HepG2 (cell line): Measurements from ENCODE around the gene APEX2. TPM values are rescaled to one million over a fixed set of nuclear protein-coding genes. Genes with fewer than 3 reads are reported as not detected.

Experiments used
- ATAC-seq: fragments of 200-7000 bp; cut with Tn5 transposase; 3 replicates; pipeline ENCODE4 v1.9.1; 2020; ENCODE audit warnings: mild to moderate bottlenecking, moderate library complexity
- BruUV-seq: library from RNA; stranded (reverse); fragments of 400-500 nt; replicated peaks from 2 replicates; lab custom pipeline; 2021; lab: Mats Ljungman, UMichigan
- CTCF ChIA-PET: fragments of 300-600 bp; formaldehyde crosslinking; extraction: SDS; loops from one replicate; lab custom pipeline; 2021; ENCODE audit warnings: low total read pairs, inconsistent platforms, low intra/inter-chr PET ratio; lab: Yijun Ruan, JAX
- POLR2A ChIA-PET: fragments of 350-600 bp; sonication (Branson Sonifier 250); formaldehyde crosslinking; loops from one replicate; lab custom pipeline; 2020; ENCODE audit warnings: antibody characterized with exemption, inconsistent platforms; lab: Yijun Ruan, JAX
- DNase-seq: peaks from one replicate; pipeline ENCODE4 v3.0.0-alpha.2; 2015; ENCODE audit warnings: low spot score
- FAIRE-seq: peaks from 3 replicates; lab custom pipeline; 2011; peaks lifted over from hg19 to GRCh38; lab: Jason Lieb, UNC
- H2AFZ ChIP-seq: one replicate; pipeline ENCODE4 v1.6.1; 2011; ENCODE audit warnings: low read length, inconsistent platforms
- H3K27ac ChIP-seq: fragments of 300-600 bp; 3 replicates; pipeline ENCODE4 v1.8.0; 2011; ENCODE audit warnings: mixed run types, mild to moderate bottlenecking, mixed read lengths, low read length, inconsistent platforms; ENCODE audit not compliant: insufficient read depth; ENCODE audit errors: extremely low read length
- H3K27me3 ChIP-seq, 2 experiments: fragments of 200-600 bp in 1 of 2; 2 replicates in 1 of 2; 3 replicates in 1 of 2; pipeline versions ENCODE4 v1.6.0 to v1.8.0; 2011; ENCODE audit warnings: low read length in 2 of 2, mild to moderate bottlenecking in 2 of 2, moderate library complexity in 2 of 2, inconsistent platforms in 1 of 2; ENCODE audit not compliant: insufficient read depth in 2 of 2, control insufficient read depth in 1 of 2
- H3K36me3 ChIP-seq, 2 experiments: fragments of 200-600 bp in 1 of 2; replicated peaks in 1 of 2; 2 replicates in 1 of 2; 3 replicates in 1 of 2; pipeline versions ENCODE4 v1.5.1 to v1.8.0; 2011; ENCODE audit warnings: low read length in 2 of 2, inconsistent platforms in 1 of 2; ENCODE audit not compliant: insufficient read depth in 2 of 2, control insufficient read depth in 1 of 2
- H3K4me1 ChIP-seq: 2 replicates; pipeline ENCODE4 v1.5.1; 2012; ENCODE audit warnings: low read length, inconsistent platforms; ENCODE audit not compliant: insufficient read depth
- H3K4me2 ChIP-seq: 2 replicates; pipeline ENCODE4 v1.6.0; 2011; ENCODE audit warnings: low read depth, low read length, inconsistent platforms
- H3K4me3 ChIP-seq, 3 experiments: fragments of 200-600 bp in 1 of 3; sonication (generic), shearing (Covaris generic) in 1 of 3; replicated peaks in 1 of 3; 2 replicates each; pipeline ENCODE4 v1.5.1; 2011 to 2016; ENCODE audit warnings: low read length in 3 of 3, inconsistent platforms in 2 of 3, low read depth in 2 of 3, mild to moderate bottlenecking in 2 of 3, control low read depth in 1 of 3, mixed read lengths in 1 of 3; ENCODE audit not compliant: insufficient read depth in 1 of 3
- H3K79me2 ChIP-seq: one replicate; pipeline ENCODE4 v1.6.1; 2011; ENCODE audit warnings: low read length, inconsistent platforms; ENCODE audit not compliant: insufficient read depth
- H3K9ac ChIP-seq: 2 replicates; pipeline ENCODE4 v1.6.0; 2011; ENCODE audit warnings: mild to moderate bottlenecking, low read depth, low read length, inconsistent platforms; ENCODE audit not compliant: insufficient read depth
- H3K9me3 ChIP-seq: 2 replicates; pipeline ENCODE4 v1.5.1; 2012; ENCODE audit warnings: mild to moderate bottlenecking, low read length
- H4K20me1 ChIP-seq: 2 replicates; pipeline ENCODE4 v1.6.0; 2011; ENCODE audit warnings: inconsistent platforms, mild to moderate bottlenecking, low read length, moderate library complexity; ENCODE audit not compliant: insufficient read depth
- ASH2L ChIP-seq: fragments of 300-600, 200-600 bp; sonication (generic); IDR thresholded peaks from 2 replicates; pipeline ENCODE4 v1.7.0; 2017; ENCODE audit warnings: low read depth, mild to moderate bottlenecking, moderate library complexity, mixed read lengths, low read length; ENCODE audit not compliant: insufficient read length
- GMEB2 ChIP-seq: IDR thresholded peaks from 2 replicates; pipeline ENCODE4 v1.6.1; 2016; ENCODE audit warnings: missing biosample characterization, missing genetic modification reagents, low read depth
- HINFP ChIP-seq: sonication (generic); formaldehyde crosslinking; IDR thresholded peaks from 2 replicates; pipeline ENCODE4 v1.4.0; 2020; ENCODE audit warnings: low read depth, mild to moderate bottlenecking, missing genetic modification reagents
- NKX3-1 ChIP-seq: sonication (generic); formaldehyde crosslinking; IDR thresholded peaks from 2 replicates; pipeline ENCODE4 v1.5.0; 2020; ENCODE audit warnings: missing genetic modification reagents
- POGZ ChIP-seq: sonication (generic); formaldehyde crosslinking; IDR thresholded peaks from 2 replicates; pipeline ENCODE4 v1.4.0; 2020; ENCODE audit warnings: mild to moderate bottlenecking, missing genetic modification reagents
- RBM22 ChIP-seq: fragments of 200-400 bp; formaldehyde crosslinking; optimal IDR thresholded peaks from 2 replicates; pipeline ENCODE3; 2017; ENCODE audit warnings: mild to moderate bottlenecking, low read length, moderate library complexity
- WGBS: methylation state at CpG from one replicate; pipeline ENCODE4 v1.1.6; 2017; ENCODE audit warnings: low lambda C conversion rate; 5-methylcytosine and 5-hydroxymethylcytosine counted together
- in situ Hi-C: cut with HindIII; loops from 2 replicates; pipeline ENCODE4 v1.10.0; 2017; ENCODE audit warnings: low pct_unique_long_range_greater_than_20kb; ENCODE audit not compliant: extremely low pct_ligation_motif_present
- intact Hi-C: fragments of 100-400 bp; cut with micrococcal nuclease; formaldehyde crosslinking; loops from one replicate; pipeline ENCODE4 v1.10.0; 2022; ENCODE audit not compliant: unreplicated experiment
- polyA plus RNA-seq, 8 experiments: library from polyadenylated mRNA; depleted of rRNA in 3 of 8; stranded (reverse) in 7 of 8; unstranded in 1 of 8; fragments of >200 nt; fragmentation: Illumina TruSeq in 4 of 8; extraction: Trizol in 4 of 8; gene quantifications; 2 replicates each; pipeline versions ENCODE4 v1.2.1 to v1.2.3, GENCODE V29; 2011 to 2016; ENCODE audit warnings: low read depth in 4 of 8, missing spikeins in 1 of 8, mixed read lengths in 1 of 8; ENCODE audit not compliant: insufficient read depth in 1 of 8
- total RNA-seq, 5 experiments: library from RNA; depleted of rRNA; stranded (reverse); fragments of >200 nt; fragmentation: Illumina TruSeq; extraction: Trizol; gene quantifications; 2 replicates each; pipeline ENCODE4 v1.2.3, GENCODE V29; 2016; ENCODE audit warnings: low read depth in 1 of 5

APEX2 gene
- total and polyA plus RNA-seq, 2 of the 13 experiments (the other 11 are each of a cell fraction or from before 2014, with no cell fraction given): 12.7 to 17.8 TPM

GRCh38 chrX:55033429-55033828, 33.3 kb downstream of the APEX2 start (continued):
- TF ChIP-seq NKX3-1 (CRISPR knock-in tag): no peak

GRCh38 chrX:55039471-55039870, 39.3 kb downstream of the APEX2 start:
- WGBS: 30% methylated on average over 3 of the region's 3 CpGs
- no peak overlapping the region for H3K4me3 ChIP-seq
- H3K9me3 ChIP-seq: no peaks in the 10 kb centered on the region
- intact Hi-C loops: no loop called here
- no peaks in the 10 kb centered on the region for H4K20me1 ChIP-seq
- H3K27ac ChIP-seq: no peak overlapping the region
- H2AFZ ChIP-seq: no peak overlapping the region
- no peak for DNase-seq
- TF ChIP-seq HINFP: no peak
- no peak for TF ChIP-seq RBM22
- TF ChIP-seq POGZ (CRISPR knock-in tag): no peak
- TF ChIP-seq GMEB2 (CRISPR knock-in tag): no peak
- no peak for TF ChIP-seq ASH2L
- TF ChIP-seq, all 625 proteins: peak for 0
- FAIRE-seq: no peak
- in situ Hi-C loops: no loop called here
- Histone ChIP-seq H3K4me1 (no peaks in the 10 kb centered on the region), H3K79me2 (no peaks in the 10 kb centered on the region), H3K27me3 (no peaks in the 10 kb centered on the region), H3K9ac (no peak overlapping the region), H3K36me3 (no peaks in the 10 kb centered on the region), H3K4me2 (no peak overlapping the region)
- ChIA-PET CTCF (no interaction called here), POLR2A (no interaction called here)
- no peak for ATAC-seq
- BruUV-seq: no TSS peak
